HG03045 (cell line): ENCODE measurements around the gene ATAD5.
"Not testable (repeated sequence)": the region's sequence is repeated elsewhere in the genome, so short reads cannot be mapped to it uniquely, and the experiment has no call there.

ENCODE experiments used
- ATAC-seq: cut with Tn5 transposase; IDR thresholded peaks from one replicate; pipeline ENCODE4 v1.9.1; 2021; ENCODE audit warnings: mild to moderate bottlenecking, moderate library complexity; ENCODE audit not compliant: unreplicated experiment

Gene ATAD5

GRCh38 chr17:30821871-30822723, 9.7 kb upstream of the ATAD5 start:
- no peak for ATAC-seq

GRCh38 chr17:30822919-30823318, 8.8 kb upstream of the ATAD5 start:
- not testable (repeated sequence) for ATAC-seq

DNA sequence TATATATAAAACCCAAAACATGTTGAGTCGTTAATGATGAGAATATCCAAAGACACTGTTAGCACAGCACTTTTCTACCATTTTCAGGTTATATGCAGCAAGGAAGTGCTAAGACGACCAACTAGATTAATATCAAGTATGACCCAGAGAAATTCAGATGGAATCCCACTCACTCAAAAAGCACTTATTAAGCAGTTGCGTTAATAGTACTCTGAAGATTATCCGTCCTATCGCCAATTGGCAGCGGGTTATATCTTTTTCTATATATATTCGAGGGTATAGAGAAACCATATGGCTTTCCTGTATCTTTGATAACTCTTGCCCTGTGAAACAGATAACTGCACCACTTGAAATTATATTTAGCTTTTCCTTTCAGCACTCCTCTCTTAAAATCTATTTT, 8.3 kb upstream of the ATAD5 start:
- no peak for ATAC-seq

- ATAC-seq: no peak
Measured at GRCh38 chr17:30824002-30824355, 7.8 kb upstream of the ATAD5 start.

DNA sequence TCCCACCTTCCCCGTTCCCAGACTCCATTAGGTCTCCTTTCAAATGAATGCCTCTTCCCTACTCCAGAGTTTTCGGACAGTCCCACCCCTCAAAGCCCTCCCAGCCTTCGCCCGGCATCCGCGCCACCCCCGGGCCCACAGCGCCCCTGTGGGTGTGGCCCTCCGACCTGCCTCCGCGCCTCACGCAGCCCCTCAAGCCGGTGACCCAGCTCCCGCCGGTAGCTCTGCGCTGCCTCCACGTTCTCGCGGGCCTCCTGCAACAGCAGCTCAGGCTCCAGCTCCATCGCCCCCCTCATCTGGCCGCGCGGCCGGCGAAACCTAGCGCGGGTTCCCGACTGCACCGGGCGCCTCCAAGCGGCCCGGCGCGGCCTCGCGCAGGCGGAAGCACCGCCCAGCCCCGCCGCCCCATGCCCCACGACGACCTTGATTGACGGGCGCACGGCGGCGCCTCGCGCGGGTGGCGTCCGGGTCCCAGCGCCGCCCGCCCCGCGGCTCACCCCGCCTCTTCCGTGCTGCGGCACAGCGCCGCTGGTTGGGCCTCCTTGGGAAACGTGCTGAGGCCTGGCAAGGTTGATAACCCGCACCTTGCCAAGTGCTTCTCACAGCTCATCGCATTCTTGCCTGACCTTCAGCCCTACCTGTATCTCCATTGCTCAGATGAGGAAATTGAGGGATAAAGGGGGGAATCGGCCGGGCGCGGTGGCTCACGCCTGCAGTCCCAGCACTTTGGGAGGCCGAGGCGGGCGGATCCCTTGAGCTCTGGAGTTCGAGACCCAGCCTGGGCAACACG, 7.2 kb upstream of the ATAD5 start, which contains the start of gene CRLF3:
Gene CRLF3, minus strand, starts transcription at position 337 of the 790 bp plus-strand sequence. Its CDS starts 41 bp downstream, at position 296.
- ATAC-seq: peak; percentile 91

DNA sequence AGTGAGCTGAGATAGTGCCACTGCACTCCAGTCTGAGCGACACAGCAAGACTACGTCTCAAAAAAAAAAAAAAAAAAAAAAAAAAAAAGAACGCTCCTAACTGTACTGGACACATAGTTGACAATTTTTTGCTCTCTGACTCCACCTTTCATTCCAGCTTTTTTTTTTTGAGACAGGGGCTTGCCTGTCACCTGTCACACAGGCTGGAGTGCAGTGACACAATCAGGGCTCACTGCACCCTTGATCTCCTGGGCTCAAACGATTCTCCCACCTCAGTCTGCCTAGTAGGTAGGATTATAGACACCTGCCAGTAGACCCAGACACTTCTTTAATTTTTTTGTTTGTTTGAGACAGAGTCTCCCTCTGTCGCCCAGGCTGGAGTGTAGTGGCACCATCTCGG, 4.7 kb upstream of the ATAD5 start:
- no peak for ATAC-seq

DNA sequence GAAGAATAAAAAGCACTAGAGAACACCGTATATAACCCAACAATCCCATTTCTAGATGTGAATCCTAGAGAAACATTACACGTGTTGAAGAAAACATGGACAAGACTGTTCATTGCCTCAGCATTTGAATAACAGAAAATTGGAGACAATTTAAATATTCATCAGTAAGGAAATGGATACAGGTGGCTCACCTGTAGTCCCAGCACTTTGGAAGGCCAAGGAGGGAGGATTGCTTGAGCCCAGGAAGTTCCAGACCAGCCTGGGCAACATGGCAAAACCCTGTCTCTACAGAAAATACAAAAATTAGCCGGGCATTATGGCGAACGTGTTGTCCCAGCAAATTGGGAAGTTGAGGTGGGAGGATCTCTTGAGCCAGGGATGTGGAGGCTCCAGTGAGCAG, 2.7 kb upstream of the ATAD5 start:
- ATAC-seq: no peak

DNA sequence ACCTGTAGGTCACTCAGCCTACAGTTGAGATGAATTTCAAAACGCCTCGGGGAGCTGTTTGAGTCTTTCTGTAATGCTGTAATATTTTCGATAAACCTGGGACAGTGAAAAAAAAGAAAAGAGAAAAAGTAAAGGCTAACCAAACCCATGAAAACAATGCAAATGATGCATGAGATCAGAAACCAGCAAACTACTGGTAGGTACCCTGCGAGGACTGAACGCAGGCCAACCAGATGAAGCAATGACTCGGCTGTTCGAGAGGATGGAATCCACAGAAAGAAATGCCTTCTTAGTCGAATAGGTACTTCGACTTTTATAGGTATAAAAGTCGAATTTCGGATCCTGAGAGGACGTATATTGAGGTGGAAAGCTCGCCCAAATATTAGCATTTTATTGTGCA, 509 bp upstream of the ATAD5 start:
- no peak for ATAC-seq

DNA sequence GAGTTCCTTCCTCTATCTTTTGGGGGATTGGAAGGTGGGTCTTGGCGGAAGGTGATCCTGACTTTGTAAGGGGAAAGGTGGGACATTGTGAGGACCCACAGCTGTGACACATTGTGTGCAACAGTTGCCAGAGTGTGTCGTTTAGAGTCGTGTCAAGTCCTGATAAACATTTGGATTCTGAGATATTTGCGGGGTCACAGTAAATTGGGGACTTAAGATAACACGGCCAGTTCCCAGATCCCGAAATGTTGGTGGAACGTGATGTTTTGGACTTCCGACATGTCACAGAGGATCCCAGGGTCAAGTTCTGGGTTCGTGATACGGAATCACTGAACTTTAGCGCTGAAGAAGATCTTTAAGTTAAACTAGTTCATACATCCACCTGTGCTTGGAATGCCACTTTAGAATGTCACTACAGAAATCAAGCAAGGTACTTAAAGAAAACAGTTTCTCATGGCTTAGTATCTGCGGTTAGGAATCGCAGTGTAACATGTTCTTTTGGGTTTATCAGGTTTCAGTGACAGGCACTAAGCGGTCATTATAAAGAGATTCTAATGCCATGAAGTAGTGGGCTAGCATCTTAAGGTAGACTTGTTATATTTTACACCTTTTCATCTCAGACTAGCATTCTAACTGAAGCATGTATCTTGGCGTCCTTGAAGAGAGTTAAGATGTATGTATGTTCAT, 815 bp downstream of the ATAD5 start:
- no peak for ATAC-seq

- ATAC-seq: no peak
Measured at GRCh38 chr17:30838202-30838807, 6.5 kb downstream of the ATAD5 start.

- ATAC-seq: no peak
Measured at GRCh38 chr17:30840771-30841170, 9.0 kb downstream of the ATAD5 start.

- ATAC-seq: no peak
Measured at GRCh38 chr17:30848021-30848420, 16.3 kb downstream of the ATAD5 start.

DNA sequence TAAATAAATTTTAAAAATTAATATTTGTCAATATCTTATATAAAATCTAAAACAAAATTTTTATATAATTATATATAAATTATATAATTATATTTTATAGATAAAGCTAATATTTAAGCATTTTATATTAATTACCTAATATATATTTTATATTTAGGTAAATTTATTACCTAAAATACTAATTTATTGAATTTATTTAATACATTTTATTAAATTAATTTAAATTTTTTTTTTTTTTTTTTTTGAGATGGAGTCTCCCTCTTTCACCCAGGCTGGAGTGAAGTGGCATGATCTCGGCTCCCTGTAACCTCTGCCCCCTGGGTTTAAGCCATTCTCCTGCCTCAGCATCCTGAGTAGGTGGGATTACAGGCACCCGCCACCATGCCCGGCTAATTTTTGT, 22.4 kb downstream of the ATAD5 start:
- ATAC-seq: no peak

DNA sequence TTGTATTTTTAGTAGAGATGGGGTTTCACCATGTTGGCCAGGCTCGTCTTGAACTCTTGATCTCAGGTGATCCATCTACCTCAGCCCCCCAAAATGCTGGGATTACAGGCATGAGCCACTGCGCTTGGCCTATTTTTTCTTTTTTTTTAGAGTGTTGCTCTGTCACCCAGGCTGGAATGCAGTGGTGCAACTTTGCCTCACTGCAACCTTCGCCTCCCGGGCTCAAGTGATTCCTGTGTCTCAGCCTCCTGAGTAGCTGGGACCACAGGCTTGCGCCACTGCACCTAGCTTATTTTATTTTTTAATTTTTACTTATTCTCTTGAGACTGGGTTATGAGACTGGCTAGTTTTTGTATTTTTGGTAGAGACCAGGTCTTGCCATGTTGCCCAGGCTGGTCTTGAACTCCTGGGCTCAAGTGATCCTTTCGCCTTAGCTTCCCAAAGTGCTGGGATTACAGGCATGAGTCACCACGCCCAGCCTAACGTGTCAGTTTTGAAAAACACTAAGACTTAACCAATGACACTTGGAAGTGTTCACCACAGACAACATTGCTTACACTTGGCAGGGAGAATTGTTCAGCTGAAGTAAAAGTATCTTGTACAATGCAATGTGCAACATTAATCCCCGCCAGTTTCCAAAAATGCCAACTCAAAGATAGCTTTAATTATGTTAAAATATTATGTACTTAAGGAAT, 26.9 kb downstream of the ATAD5 start:
- ATAC-seq: no peak

- no peak for ATAC-seq
Measured at GRCh38 chr17:30864636-30865035, 32.9 kb downstream of the ATAD5 start.

DNA sequence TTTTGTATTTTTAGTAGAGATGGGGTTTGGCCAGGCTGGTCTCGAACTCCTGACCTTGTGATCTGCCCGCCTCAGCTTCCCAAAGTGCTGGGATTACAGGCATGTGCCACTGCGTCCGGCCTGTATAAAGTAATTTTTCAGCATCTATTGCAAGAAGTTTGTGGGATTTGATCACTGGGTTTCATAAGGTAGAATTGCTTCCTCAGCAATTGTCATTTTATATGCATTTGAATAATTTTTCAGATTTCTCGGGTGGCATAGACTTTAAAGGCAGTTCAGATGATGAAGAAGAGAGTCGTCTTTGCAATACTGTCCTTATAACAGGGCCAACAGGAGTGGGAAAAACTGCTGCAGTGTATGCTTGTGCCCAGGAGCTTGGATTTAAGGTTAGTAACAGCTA, 37.2 kb downstream of the ATAD5 start:
- ATAC-seq: no peak

DNA sequence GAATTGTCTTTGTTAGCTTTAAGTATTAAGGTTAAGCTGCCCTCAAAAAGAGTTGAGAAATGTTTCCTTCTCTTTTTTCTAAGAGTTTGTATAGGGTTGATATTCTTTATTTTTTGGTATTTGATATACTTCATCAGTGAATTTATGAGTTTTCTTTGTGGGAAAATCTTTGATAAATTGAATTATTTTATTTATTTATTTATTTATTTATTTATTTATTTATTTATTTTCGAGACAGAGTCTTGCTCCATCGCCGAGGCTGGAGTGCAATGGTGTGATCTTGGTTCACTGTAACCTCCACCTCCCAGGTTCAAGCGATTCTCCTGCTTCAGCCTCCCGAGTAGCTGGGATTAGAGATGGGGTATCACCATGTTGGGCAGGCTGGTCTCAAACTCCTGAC, 54.4 kb downstream of the ATAD5 start:
- ATAC-seq: no peak

GRCh38 chr17:30894236-30894635, 62.5 kb downstream of the ATAD5 start:
- ATAC-seq: no peak

GRCh38 chr17:30897311-30897710, 65.5 kb downstream of the ATAD5 start:
- ATAC-seq: no peak

DNA sequence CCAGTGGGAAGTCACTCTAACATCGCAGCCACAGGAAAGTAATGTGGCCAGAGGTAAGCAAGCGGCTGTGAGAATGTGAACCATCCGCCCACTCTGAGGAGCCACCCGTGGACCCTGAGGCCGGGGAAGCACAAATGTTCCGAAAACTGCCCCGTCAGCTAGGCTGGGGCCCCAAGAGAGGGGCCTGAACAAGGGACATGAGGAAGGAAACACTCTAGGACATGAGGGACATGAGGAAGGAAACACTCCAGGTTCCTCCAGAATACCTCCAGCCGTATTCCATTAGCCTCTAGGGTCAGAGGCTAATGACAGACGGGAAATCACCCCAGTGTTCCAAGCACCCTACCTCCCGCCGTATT, 74.0 kb downstream of the ATAD5 start:
- ATAC-seq: peak; percentile 14
